CD4-positive, alpha-beta T cell treated with Interleukin-17A for 1 hour (primary cell): ENCODE data around the gene PLXND1.
"Not testable (repeated sequence)": the region's sequence is repeated elsewhere in the genome, so short reads cannot be mapped to it uniquely, and the experiment has no call there.

ENCODE experiments used
- DNase-seq: peaks from one replicate; pipeline ENCODE4 v3.0.0-alpha.2; 2020

The PLXND1 gene

DNA sequence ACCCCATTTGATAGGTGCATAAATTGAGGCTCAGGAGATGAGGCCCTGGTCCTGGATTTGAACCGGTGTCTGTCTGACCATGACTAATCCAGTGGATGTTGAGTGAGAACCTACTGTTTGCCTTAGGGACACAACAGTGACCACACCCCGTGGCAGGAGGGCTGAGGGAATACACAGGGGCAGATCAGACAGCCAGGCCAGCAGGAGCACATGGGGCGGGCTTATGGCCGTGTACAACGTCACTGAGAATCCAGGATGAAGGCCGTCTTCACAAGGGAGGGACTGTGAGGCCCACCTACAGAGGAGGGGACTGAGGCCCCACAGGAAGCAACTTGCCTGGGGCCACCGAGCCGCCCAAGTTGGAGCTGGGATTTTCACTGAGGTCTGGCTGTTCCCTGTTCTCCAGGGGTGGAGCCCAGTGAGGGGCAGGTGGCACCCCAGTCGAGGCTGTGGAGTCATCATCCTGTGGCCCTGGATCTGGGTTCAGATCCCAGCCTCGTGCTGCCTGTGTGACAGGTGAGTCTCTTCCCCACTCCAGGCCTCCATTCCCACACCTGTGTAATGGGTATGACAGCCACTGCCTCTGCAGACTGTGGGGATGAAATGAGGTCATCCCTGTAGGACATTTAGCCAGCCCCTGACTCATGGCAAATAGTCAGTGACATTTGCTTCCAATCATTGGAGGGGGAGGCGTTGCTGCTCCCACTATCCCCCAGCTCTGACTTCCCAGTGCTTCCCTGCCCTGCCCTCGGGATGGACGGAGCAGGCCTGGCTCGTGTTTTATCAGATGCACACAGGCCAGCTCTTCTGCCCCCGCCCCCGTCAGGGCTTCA lies 6.3 kb upstream of the PLXND1 start:
- no peak for DNase-seq

DNA sequence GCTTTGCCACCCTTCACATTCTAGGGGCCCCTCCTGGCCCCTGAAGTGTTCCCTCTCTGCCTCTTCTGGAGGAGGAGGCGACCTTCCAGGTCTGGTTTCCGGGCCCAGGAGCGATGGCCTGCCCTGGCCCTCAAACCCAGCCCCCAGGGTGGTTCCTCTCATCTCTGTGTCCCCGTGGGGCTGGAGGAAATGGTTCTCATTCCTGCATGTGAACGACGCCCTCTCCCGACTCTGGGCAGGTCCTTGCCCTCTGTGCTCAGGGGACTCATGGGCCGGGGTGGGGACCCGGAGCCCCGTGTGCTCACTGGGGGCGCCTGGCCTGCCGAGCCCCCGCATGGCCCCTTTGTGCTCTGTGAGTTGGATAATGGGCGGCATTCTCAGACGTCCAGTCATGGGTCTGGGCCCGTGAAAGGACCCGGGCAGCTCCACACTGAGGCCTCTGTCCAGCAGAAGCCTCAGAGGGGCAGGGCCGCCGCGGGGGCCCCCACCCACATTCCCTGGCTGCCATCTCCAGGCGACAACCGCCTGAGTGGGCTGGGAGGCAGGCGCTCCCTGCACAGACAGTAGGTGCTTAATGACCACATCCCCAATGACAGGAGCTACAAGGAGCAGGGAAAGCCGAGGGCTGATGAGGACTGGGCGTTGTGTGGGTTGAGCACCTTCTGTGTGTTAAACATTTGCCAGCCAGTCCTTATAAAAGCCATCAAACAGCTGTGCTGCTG lies 5.5 kb upstream of the PLXND1 start:
- no peak for DNase-seq

DNA sequence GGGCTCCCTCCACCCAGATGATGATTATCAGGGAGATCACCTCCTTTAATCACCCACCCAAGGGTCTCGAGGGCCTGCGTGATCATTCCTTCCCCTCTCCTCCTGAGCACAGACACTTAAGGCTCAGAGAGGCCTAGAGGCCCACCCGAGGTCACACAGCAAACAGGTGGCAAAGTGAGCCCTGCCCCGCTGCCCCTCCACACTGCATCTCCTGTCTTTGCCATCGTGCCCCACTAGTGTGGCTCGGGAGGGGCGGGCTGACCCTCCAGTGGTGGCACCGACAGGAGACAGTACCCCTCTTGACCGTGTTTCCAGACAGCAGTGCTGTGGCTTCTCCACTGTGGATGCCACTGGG lies 4.9 kb upstream of the PLXND1 start:
- DNase-seq = no peak

DNA sequence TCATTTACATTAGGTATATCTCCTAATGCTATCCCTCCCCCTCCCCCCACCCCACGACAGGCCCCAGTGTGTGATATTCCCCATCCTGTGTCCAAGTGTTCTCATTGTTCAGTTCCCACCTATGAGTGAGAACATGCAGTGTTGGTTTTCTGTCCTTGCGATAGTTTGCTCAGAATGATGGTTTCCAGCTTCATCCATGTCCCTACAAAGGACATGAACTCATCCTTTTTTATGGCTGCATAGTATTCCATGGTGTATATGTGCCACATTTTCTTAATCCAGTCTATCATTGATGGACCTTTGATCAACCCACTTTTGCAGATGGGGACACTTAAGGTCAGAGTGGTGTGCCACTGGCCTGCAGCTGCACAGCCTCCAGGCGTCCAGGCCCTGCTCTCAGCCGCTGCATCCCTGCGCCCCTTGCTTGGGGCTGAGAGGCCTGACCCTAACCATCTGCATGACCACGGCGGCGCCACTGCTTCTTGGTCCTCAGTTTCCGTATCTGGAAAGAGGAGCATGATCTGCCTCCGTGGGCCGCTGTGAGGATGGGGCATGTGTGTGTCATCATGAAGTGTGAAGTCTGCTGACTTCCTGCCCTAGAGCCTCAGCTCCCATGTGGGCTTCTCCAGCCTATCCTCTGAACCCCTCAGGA lies 4.4 kb upstream of the PLXND1 start:
- not testable (repeated sequence) for DNase-seq

- DNase-seq = no peak
Measured at GRCh38 chr3:129610276-129610675, 3.8 kb upstream of the PLXND1 start.

GRCh38 chr3:129609591-129610182 lies 3.2 kb upstream of the PLXND1 start:
- DNase-seq = no peak

- DNase-seq = no peak
Measured at GRCh38 chr3:129608936-129609590, 2.6 kb upstream of the PLXND1 start.

DNA sequence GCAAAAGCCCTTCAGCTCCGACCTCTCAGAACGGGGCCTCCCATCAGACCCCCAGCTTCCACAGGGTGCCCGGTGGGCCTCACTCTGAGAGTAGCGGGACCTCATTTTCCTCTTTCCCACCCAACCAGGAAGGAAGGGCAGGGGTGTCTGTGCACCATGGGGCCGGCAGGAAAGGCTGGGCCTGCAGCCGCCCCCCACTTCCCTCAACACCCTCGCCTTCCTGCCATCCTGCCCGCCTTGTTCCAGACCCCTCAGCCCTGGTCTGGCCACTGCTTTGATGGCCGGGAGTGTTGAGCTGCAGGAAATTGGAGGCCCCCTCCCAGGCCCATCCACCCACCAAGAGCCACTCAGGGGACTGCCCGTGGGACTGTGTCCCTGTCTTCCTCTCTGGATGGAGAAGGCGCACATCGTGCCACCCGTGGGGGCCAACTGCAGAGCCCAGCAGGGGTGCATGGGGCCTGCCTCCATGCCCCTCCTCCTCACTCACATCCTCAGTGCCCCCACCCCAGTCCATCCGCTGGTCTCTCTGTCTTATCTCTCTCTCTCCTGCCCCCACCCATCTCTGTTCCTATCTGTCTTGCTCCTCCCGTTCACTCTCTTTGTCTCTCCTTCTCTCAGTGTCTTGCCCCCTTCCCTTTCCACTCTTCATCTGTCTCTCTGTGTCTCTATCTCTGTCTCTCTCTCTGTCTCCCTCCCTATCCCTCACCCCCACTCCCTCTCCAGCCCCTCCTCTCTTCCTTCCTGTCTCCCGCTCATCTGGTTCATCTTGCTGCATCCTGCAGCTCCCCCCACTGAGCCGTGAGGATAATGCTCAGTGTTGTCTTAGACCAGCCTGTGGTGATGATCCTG lies 1.8 kb upstream of the PLXND1 start:
- DNase-seq = no peak

GRCh38 chr3:129607391-129608068 lies 1.1 kb upstream of the PLXND1 start:
- no peak for DNase-seq

GRCh38 chr3:129605922-129606635 lies 397 bp downstream of the PLXND1 start:
- DNase-seq = peak; percentile 9

DNA sequence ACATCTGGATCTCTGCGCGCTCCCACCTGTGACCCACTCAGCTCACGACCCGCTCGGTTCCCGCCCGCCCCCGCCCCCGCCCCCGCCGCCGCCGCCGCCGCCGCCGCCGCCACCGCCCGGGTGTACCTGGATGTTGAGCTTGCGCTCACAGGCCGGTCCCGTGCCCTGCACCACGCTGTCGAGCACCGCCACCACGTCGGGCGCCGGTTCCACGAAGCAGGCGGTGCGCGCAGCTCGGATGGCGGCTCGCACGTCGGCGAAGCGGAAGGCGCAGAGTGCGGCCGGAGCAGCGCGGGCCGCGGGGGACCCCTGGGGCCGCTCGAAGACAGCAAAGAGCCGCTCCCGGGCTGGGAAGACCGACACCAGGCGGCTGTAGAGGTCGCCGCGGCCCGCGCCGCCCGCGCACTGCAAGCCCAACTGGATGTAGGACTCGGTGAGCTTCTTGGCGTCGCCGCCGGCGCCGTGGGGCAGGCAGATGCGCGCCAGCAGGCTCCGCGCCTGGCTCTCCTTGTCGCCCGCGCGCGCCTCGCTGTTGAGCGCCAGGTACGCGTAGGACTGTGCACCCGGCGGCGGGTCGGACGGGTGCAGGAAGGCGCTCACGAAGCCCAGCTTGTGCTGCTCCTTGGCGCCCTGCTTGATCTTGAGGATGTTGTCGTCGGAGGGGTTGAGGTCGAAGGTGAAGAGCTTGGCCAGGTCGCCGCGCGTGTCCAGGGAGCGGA lies 1.1 kb downstream of the PLXND1 start:
- DNase-seq = peak; percentile 31

- no peak for DNase-seq
Measured at GRCh38 chr3:129604767-129605166, 1.7 kb downstream of the PLXND1 start.

DNA sequence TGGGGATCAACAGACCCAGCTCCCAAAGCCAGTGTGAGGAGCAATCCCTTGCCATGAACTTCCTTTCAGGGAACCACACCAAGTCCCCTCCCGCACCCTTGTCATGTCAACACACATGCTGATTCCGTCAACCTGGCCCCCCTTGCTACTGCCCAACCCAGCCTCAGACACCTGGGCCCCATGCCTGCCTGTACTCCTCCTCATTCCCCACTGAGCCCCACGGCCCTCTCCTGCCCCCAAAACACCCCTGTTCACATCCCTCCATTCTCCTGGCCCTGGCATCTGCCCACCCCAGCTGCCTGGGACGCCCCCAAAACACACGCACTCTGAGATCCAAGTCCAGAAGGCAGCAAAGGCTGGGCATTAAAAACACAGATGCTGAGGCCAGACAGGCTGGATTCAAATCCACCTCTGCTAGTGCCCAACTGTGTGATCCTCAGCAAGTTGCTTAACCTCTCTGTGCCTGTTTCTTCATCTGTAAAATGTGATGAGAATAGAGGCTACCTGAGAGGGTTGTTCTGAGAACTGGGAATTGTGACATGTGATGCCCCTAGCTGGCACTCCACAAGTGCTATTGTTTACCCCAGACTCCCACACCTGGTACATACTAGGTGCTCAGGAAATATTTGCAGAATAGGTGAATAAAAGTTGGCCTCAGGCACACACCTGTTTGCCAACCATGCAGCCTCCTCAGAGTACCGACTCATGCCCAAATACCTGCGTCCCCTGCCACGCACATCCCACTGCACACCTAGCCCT lies 2.3 kb downstream of the PLXND1 start:
- no peak for DNase-seq

- no peak for DNase-seq
Measured at GRCh38 chr3:129603561-129603942, 2.9 kb downstream of the PLXND1 start.

DNA sequence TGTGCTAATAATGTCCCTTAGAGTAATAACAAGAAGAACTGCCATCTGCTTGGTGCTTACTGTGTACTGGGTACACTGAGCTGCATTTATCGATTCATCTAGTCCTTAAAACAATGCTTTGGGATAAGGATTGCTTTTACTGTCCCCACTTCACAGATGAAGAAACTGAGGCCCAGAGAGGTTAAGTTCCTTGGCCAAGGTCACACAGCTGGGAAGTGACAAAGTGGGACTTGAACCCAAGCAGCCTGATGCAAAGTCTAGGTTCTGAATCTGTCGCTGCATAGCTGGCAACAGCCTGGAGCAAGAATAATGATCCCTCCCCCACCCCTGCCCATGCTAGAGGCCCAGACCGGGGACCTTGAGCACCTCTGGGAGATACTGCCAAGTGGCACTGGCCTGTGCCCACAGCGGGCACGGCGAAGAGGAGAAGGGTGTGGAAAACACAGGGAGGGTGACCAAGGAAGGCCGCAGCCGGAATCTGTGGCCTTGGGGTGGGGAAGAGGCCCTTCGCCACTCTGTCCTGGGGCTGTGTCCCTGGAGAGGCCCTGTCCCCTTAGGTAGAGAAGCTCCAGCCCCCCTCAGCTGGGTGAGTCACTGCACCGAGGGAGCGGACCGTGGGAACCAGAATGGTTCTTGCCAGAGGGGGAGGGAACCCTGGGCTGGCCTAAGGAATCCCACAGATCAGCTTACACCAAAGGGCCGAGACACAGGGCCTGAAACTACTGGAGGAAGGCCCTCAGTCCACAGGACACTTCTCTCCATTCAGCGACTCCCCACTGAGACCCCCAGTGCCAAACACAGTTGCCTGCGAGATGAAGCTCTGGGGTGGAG lies 3.5 kb downstream of the PLXND1 start:
- no peak for DNase-seq

GRCh38 chr3:129602309-129602708 lies 4.2 kb downstream of the PLXND1 start:
- DNase-seq = no peak

DNA sequence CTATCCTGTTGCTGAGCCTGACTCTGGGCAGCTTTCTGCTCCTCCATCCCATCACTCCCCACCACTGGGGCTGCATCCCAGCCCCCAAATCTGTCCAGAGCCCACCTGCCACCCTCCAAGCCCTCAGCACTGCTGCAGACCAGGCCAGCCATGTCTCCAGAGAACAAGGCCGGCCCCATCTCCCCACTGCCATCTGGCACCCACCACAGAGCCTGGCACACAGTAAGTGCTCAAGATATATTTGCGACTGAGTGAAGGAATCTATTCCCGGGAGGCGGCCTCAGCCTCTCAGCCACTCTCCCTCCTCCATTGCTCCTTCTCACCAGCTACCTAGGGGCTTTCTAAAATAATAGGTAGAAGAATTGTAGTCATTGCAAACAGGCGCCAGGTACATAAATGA lies 4.8 kb downstream of the PLXND1 start:
- no peak for DNase-seq

DNA sequence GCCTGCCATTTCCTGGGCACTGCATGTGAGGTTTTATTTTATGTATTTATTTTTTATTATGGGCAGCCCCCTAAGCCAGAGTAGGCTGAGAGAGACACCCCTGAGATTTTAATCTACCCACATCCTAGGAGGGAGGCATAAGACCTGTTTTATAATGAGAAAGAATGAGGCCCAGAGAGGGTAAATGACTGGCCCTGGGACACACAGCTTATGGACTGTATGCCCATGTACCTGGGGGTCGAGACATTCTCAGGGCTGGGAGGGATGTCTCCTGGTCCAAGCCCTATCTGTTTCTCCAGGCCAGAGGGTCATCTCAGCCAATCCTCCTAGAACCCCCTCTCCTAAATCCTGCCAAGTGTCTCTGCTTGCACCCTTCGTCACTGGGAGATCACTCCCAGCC lies 6.1 kb downstream of the PLXND1 start:
- no peak for DNase-seq
